Measurements from ENCODE around the gene UBE2J1.
"Not testable (repeated sequence)": the region's sequence is repeated elsewhere in the genome, so short reads cannot be mapped to it uniquely, and the experiment has no call there.

The UBE2J1 gene

DNA sequence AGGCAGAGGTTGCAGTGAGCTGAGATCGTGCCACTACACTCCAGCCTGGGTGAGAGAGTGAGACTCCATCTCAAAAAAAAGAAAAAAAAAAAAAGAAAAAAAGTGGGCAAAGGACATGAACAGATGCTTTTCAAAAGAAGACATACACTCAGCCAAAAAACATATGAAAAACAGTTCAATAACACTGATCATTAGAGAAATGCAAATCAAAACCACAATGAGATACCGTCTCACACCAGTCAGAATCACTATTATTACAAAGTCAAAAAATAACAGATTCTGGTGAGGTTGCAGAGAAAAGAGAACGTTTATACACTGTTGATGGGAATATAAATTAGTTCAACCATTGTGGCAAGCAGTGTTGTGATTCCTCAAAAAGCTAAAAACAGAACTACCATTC is 48.0 kb downstream of the UBE2J1 start:
- H2AFZ ChIP-seq (ENCODE audit: low read depth, low read length); H3K4me3 ChIP-seq (ENCODE audit: low read length); H3K9me3 ChIP-seq (ENCODE audit: low read length); H3K27me3 ChIP-seq (ENCODE audit: insufficient read depth, low read length); H3K4me1 ChIP-seq (ENCODE audit: insufficient read depth, low read length); H3K36me3 ChIP-seq (ENCODE audit: insufficient read depth, low read length): not testable (repeated sequence)

DNA sequence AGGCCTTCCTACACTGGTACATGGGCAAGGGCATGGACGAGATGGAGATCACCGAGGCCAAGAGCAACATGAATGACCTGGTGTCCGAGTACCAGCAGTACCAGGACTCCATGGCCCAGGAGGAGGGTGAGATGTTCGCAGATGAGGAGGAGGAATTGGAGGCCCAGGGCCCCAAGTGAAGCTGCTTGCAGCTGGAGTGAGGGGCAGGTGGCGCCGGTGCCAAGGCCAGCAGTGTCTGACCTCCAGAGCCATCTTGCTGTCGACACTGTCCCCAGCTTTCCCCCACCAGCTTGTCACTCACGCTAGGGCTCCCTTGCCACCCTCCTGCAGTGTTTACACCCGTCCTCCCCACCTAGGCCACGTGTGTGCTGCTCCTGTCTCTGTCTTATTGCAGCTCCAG is 49.6 kb downstream of the UBE2J1 start:
- Histone ChIP-seq H3K4me3 (ENCODE audit: low read length) (no peak overlapping the region), H3K36me3 (ENCODE audit: insufficient read depth, low read length) (no peaks in the 10 kb centered on the region), H3K9me3 (ENCODE audit: low read length) (peaks cover 5% of the 10 kb centered on the region), H2AFZ (ENCODE audit: low read depth, low read length) (no peak overlapping the region), H3K27me3 (ENCODE audit: insufficient read depth, low read length) (no peaks in the 10 kb centered on the region), H3K4me1 (ENCODE audit: insufficient read depth, low read length) (peaks cover 15% of the 10 kb centered on the region)

DNA sequence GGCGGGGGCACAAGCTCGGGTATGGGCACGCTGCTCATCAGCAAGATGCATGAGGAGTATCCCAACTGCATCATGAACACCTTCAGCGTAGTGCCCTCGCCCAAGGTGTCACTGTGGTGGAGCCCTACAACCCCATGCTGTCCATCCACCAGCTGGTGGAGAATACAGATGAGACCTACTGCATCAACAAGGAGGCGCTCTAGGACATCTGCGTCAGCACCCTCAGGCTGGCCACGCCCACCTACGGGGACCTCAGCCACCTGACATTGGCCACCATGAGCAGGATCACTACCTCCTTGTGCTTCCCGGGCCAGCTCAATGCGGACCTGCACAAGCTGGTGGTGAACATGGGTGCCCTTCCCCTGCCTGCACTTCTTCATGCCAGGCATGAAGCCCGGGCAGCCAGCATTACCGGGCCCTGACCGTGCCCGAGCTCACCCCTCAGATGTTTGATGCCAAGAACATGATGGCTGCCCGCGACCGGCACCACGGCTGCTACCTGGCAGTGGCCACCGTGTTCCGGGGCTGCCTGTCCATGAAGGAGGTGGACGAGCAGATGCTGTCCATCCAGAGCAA is 50.2 kb downstream of the UBE2J1 start:
- no peak overlapping the region for H2AFZ ChIP-seq (ENCODE audit: low read depth, low read length)
- H3K27me3 ChIP-seq (ENCODE audit: insufficient read depth, low read length) = no peaks in the 10 kb centered on the region
- H3K4me1 ChIP-seq (ENCODE audit: insufficient read depth, low read length) = peaks cover 18% of the 10 kb centered on the region
- H3K4me3 ChIP-seq (ENCODE audit: low read length) = no peak overlapping the region
- H3K36me3 ChIP-seq (ENCODE audit: insufficient read depth, low read length) = no peaks in the 10 kb centered on the region
- peaks cover 5% of the 10 kb centered on the region for H3K9me3 ChIP-seq (ENCODE audit: low read length)

DNA sequence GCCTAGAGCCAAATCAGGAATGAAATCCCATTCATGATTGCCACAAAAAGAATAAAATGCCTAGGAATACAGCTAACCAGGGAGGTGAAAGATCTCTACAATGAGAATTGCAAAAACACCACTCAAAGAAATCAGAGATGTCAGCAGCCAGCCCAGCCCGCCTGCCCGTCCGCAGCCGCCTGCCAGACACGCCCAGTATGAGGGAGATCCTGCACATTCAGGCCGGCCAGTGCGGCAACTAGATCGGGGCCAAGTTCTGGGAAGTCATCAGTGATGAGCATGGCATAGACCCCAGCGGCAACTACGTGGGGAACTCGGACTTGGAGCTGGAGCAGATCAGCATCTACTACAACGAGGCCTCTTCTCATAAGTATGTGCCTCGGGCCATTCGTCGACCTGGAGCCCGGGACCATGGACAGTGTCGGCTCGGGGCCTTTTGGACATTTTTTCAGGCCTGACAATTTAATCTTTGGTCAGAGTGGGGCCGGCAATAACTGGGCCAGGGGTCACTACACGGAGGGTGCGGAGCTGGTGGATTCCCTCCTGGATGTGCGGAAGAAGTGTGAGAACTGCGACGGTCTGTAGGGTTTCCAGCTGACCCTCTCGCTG is 50.8 kb downstream of the UBE2J1 start:
- Histone ChIP-seq H2AFZ (ENCODE audit: low read depth, low read length) (no peak overlapping the region), H3K36me3 (ENCODE audit: insufficient read depth, low read length) (no peaks in the 10 kb centered on the region), H3K4me1 (ENCODE audit: insufficient read depth, low read length) (peaks cover 18% of the 10 kb centered on the region), H3K27me3 (ENCODE audit: insufficient read depth, low read length) (no peaks in the 10 kb centered on the region), H3K4me3 (ENCODE audit: low read length) (no peak overlapping the region), H3K9me3 (ENCODE audit: low read length) (peaks cover 5% of the 10 kb centered on the region)

DNA sequence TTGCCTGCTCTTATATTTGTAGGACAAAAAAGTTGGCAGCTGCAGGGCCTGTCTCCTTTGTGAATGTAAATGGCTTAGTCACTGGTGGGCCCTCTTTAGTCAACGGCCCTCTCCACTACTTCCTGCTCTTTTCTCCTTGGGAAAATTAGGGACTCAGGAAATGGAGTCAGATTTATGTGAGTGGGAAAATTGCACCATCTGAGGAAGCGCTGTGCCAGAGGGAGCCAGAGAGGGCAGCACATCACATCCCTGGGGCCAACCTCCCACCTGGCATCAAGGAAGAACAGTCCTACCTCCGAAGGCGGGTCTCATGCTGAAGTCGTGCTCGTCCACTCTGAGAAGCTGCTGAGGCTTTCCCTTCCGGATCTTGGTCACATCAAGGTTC is 53.1 kb downstream of the UBE2J1 start:
- Histone ChIP-seq H3K9me3 (ENCODE audit: low read length) (peaks cover 5% of the 10 kb centered on the region), H3K27me3 (ENCODE audit: insufficient read depth, low read length) (no peaks in the 10 kb centered on the region), H3K36me3 (ENCODE audit: insufficient read depth, low read length) (no peaks in the 10 kb centered on the region), H3K4me3 (ENCODE audit: low read length) (no peak overlapping the region), H3K4me1 (ENCODE audit: insufficient read depth, low read length) (peaks cover 18% of the 10 kb centered on the region), H2AFZ (ENCODE audit: low read depth, low read length) (no peak overlapping the region)

DNA sequence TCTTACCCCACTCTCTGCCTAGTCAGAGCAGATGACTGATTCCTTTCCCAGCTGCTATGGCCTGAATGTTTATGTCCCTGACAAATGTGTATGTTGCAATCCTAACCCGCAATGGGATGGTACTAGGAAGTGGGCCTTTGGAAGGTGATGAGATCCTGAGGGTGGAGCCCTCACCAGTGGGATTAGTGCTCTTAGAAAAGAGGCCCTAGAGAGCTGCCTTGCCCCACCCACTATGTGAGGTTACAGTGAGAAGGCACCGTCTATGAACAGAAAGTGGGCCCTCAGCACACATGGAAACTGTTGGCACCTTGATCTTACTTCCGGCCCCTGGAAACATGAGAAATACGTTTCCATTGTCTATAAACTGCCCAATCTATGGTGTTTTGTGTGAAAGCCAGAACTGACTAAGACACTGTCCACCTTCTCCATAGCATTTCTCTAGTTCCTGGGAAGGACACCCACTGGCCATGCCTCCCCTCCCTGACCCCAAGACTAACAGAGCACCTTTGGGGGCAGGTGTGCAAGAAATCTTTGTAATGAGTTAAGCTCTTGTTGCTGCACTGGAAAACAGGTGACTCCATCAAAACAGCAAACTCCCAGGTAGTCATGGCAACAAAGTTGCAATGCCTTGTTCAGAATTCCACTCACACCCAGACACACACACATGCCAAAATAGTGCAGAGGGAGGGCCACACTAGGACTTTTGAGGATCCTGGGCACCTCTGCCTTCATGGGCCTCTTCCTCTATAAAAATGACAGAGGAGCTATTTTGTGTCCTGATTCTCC is 53.6 kb downstream of the UBE2J1 start:
- H3K4me1 ChIP-seq (ENCODE audit: insufficient read depth, low read length) = peaks cover 18% of the 10 kb centered on the region
- H3K9me3 ChIP-seq (ENCODE audit: low read length) = peaks cover 5% of the 10 kb centered on the region
- no peak overlapping the region for H3K4me3 ChIP-seq (ENCODE audit: low read length)
- H3K27me3 ChIP-seq (ENCODE audit: insufficient read depth, low read length) = no peaks in the 10 kb centered on the region
- no peaks in the 10 kb centered on the region for H3K36me3 ChIP-seq (ENCODE audit: insufficient read depth, low read length)
- H2AFZ ChIP-seq (ENCODE audit: low read depth, low read length) = no peak overlapping the region

- H2AFZ ChIP-seq (ENCODE audit: low read depth, low read length) = no peak overlapping the region
- no peaks in the 10 kb centered on the region for H3K36me3 ChIP-seq (ENCODE audit: insufficient read depth, low read length)
- H3K4me1 ChIP-seq (ENCODE audit: insufficient read depth, low read length) = peaks cover 18% of the 10 kb centered on the region
- no peaks in the 10 kb centered on the region for H3K27me3 ChIP-seq (ENCODE audit: insufficient read depth, low read length)
- H3K4me3 ChIP-seq (ENCODE audit: low read length) = no peak overlapping the region
- peaks cover 2% of the 10 kb centered on the region for H3K9me3 ChIP-seq (ENCODE audit: low read length)
Observed at GRCh38 chr6:89297695-89298351, 54.7 kb downstream of the UBE2J1 start.

DNA sequence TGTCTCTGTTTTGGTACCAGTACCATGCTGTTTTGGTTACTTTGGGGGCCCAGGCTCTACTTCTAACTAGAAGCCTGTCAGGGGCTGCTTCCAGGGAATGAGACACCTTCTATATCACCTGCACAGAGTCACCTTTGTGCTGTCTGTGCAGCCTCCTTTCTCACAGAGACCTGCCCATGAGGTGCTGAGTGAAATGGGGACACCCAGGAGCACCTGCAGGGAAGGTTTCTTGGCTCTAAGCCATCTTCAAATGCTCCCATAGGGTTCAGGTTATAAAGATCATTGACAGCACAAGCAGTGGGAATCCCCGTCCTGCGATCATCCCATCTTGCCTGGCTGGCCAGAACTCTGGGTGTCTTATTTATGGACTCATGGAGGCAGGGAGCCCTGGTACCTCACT is 56.5 kb downstream of the UBE2J1 start:
- Histone ChIP-seq H3K9me3 (ENCODE audit: low read length) (no peaks in the 10 kb centered on the region), H3K27me3 (ENCODE audit: insufficient read depth, low read length) (no peaks in the 10 kb centered on the region), H3K36me3 (ENCODE audit: insufficient read depth, low read length) (no peaks in the 10 kb centered on the region)

GRCh38 chr6:89295116-89295515 is 57.4 kb downstream of the UBE2J1 start:
- H3K27me3 ChIP-seq (ENCODE audit: insufficient read depth, low read length); H2AFZ ChIP-seq (ENCODE audit: low read depth, low read length); H3K36me3 ChIP-seq (ENCODE audit: insufficient read depth, low read length); H3K4me3 ChIP-seq (ENCODE audit: low read length); H3K9me3 ChIP-seq (ENCODE audit: low read length): not testable (repeated sequence)
- peaks cover 18% of the 10 kb centered on the region for H3K4me1 ChIP-seq (ENCODE audit: insufficient read depth, low read length)

More for the DNA sequence above, 56.5 kb downstream of the UBE2J1 start:
- Histone ChIP-seq H3K4me1 (ENCODE audit: insufficient read depth, low read length) (peaks cover 18% of the 10 kb centered on the region), H2AFZ (ENCODE audit: low read depth, low read length) (no peak overlapping the region), H3K4me3 (ENCODE audit: low read length) (no peak overlapping the region)

DNA sequence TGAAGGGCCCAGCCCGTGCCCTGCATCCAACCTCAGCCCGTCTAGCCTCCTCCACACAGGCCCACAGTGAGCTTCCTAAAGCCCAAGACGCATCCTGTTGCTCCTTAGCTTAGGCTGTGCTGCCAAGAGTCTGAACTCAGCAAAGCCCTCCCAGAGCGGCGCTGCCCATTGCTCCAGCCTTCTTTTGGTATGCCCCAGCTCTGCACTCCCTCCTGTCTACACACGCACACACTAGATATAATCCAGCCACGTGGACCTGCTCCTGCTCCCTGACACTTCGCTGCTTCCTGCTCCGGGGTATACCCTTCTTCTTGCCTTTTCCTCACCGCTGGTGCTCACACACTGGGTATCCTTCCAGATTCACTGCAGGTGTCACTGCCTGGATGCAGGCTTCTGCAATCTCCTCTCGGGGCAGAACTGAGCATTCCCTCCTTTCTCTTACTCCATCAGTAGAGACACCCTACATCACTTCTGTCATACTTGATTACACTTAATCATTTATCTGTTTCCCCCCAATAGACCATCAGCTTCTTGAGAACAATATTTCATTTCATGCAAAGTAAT is 61.2 kb downstream of the UBE2J1 start:
- H3K9me3 ChIP-seq (ENCODE audit: low read length) = no peaks in the 10 kb centered on the region
- no peaks in the 10 kb centered on the region for H3K36me3 ChIP-seq (ENCODE audit: insufficient read depth, low read length)
- no peaks in the 10 kb centered on the region for H3K27me3 ChIP-seq (ENCODE audit: insufficient read depth, low read length)
- no peak overlapping the region for H3K4me3 ChIP-seq (ENCODE audit: low read length)
- peaks cover 4% of the 10 kb centered on the region for H3K4me1 ChIP-seq (ENCODE audit: insufficient read depth, low read length)
- H2AFZ ChIP-seq (ENCODE audit: low read depth, low read length) = no peak overlapping the region

GRCh38 chr6:89290401-89291155 is 61.9 kb downstream of the UBE2J1 start:
- Histone ChIP-seq H3K4me3 (ENCODE audit: low read length) (no peak overlapping the region), H3K36me3 (ENCODE audit: insufficient read depth, low read length) (no peaks in the 10 kb centered on the region), H2AFZ (ENCODE audit: low read depth, low read length) (no peak overlapping the region), H3K4me1 (ENCODE audit: insufficient read depth, low read length) (peaks cover 4% of the 10 kb centered on the region), H3K27me3 (ENCODE audit: insufficient read depth, low read length) (no peaks in the 10 kb centered on the region), H3K9me3 (ENCODE audit: low read length) (no peaks in the 10 kb centered on the region)

GRCh38 chr6:89289710-89290109 is 62.8 kb downstream of the UBE2J1 start:
- Histone ChIP-seq H3K36me3 (ENCODE audit: insufficient read depth, low read length) (no peaks in the 10 kb centered on the region), H3K27me3 (ENCODE audit: insufficient read depth, low read length) (no peaks in the 10 kb centered on the region), H3K4me3 (ENCODE audit: low read length) (no peak overlapping the region), H2AFZ (ENCODE audit: low read depth, low read length) (no peak overlapping the region), H3K9me3 (ENCODE audit: low read length) (no peaks in the 10 kb centered on the region), H3K4me1 (ENCODE audit: insufficient read depth, low read length) (peaks cover 4% of the 10 kb centered on the region)

Data from neuron (in vitro differentiated cells).